GM23338 (cell line): ENCODE results near the gene NAT14.

Source experiments
- CREB1 ChIP-seq: fragments of 250-450 bp; sonication (Bioruptor Pico); IDR thresholded peaks from 2 replicates; pipeline ENCODE4 v1.5.0; 2020; ENCODE audit warnings: low read depth, mild to moderate bottlenecking, moderate library complexity
- EZH2 ChIP-seq: fragments of 200-600 bp; sonication (generic); IDR thresholded peaks from one replicate; pipeline ENCODE4 v1.8.0; 2017; ENCODE audit warnings: antibody characterized with exemption, mild to moderate bottlenecking, low read depth; ENCODE audit not compliant: unreplicated experiment
- EZH2phosphoT487 ChIP-seq: fragments of 200-600 bp; sonication (generic); IDR thresholded peaks from one replicate; pipeline ENCODE4 v1.8.1; 2018; ENCODE audit warnings: antibody characterized with exemption; ENCODE audit not compliant: unreplicated experiment
- JUNB ChIP-seq: IDR thresholded peaks from one replicate; pipeline ENCODE4 v1.6.1; 2016; ENCODE audit warnings: antibody characterized with exemption; ENCODE audit not compliant: unreplicated experiment
- NANOG ChIP-seq: IDR thresholded peaks from 2 replicates; pipeline ENCODE4 v1.6.1; 2016; ENCODE audit warnings: antibody characterized with exemption, borderline replicate concordance
- POLR2AphosphoS5 ChIP-seq: IDR thresholded peaks from 2 replicates; pipeline ENCODE4 v1.6.1; 2016; ENCODE audit warnings: antibody characterized with exemption, low read depth
- STAT1 ChIP-seq: IDR thresholded peaks from one replicate; pipeline ENCODE4 v1.6.1; 2016; ENCODE audit warnings: antibody characterized with exemption; ENCODE audit not compliant: unreplicated experiment
- ZNF114 ChIP-seq: fragments of 250-450 bp; sonication (Bioruptor Pico); IDR thresholded peaks from 2 replicates; pipeline ENCODE4 v1.5.0; 2020; ENCODE audit warnings: mild to moderate bottlenecking, moderate library complexity
- ZNF331 ChIP-seq: fragments of 250-450 bp; sonication (Bioruptor Pico); IDR thresholded peaks from 2 replicates; pipeline ENCODE4 v1.5.0; 2020; ENCODE audit warnings: low read depth, mild to moderate bottlenecking, moderate library complexity
- TF ChIP-seq, protein P1 (sequence below), 2 experiments: fragments of 200-600 bp in 1 of 2; sonication (generic) in 1 of 2; conservative IDR thresholded peaks; 2 replicates each; pipeline versions ENCODE4 v1.5.1 to v1.6.1; 2016 to 2017; ENCODE audit warnings: antibody characterized with exemption in 2 of 2, low read depth in 2 of 2, mild to moderate bottlenecking in 2 of 2, moderate library complexity in 1 of 2
- TF ChIP-seq, protein P2 (sequence below): IDR thresholded peaks from one replicate; pipeline ENCODE4 v1.6.1; 2018; ENCODE audit warnings: antibody characterized with exemption; ENCODE audit not compliant: unreplicated experiment
- TF ChIP-seq, protein P3 (sequence below): IDR thresholded peaks from 2 replicates; pipeline ENCODE4 v1.6.1; 2016; ENCODE audit warnings: antibody characterized with exemption

DNA sequence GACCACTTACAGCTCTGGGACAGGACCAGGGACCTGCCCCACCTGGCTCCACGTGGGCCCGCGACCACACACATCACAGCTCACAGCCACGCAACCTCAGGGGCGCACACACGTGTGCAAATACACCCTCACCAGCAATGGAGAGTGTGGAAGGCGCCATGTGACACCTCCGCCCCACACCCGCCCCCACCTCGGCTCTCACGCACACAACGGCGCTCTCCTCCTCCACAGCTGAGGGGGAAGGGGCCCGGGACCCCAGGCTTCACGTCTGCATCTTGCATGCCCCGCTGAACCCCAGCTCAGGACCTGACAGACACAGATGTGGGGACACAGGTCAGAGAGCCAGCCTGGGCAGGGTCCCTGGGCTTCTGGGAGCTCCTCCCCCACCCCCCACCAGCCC is 35.5 kb upstream of the NAT14 start:
- TF ChIP-seq, protein P1, sequence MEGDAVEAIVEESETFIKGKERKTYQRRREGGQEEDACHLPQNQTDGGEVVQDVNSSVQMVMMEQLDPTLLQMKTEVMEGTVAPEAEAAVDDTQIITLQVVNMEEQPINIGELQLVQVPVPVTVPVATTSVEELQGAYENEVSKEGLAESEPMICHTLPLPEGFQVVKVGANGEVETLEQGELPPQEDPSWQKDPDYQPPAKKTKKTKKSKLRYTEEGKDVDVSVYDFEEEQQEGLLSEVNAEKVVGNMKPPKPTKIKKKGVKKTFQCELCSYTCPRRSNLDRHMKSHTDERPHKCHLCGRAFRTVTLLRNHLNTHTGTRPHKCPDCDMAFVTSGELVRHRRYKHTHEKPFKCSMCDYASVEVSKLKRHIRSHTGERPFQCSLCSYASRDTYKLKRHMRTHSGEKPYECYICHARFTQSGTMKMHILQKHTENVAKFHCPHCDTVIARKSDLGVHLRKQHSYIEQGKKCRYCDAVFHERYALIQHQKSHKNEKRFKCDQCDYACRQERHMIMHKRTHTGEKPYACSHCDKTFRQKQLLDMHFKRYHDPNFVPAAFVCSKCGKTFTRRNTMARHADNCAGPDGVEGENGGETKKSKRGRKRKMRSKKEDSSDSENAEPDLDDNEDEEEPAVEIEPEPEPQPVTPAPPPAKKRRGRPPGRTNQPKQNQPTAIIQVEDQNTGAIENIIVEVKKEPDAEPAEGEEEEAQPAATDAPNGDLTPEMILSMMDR (conservative IDR thresholded peaks at IDR 0.05; ENCODE audit: low read depth in 2 of 2), result no peak
- TF ChIP-seq EZH2 (no peak), ZNF114 (CRISPR knock-in tag) (no peak), POLR2AphosphoS5 (no peak), JUNB (no peak), CREB1 (CRISPR knock-in tag) (no peak), STAT1 (no peak), ZNF331 (CRISPR knock-in tag) (no peak), NANOG (no peak), EZH2phosphoT487 (no peak)
- TF ChIP-seq, protein P2, sequence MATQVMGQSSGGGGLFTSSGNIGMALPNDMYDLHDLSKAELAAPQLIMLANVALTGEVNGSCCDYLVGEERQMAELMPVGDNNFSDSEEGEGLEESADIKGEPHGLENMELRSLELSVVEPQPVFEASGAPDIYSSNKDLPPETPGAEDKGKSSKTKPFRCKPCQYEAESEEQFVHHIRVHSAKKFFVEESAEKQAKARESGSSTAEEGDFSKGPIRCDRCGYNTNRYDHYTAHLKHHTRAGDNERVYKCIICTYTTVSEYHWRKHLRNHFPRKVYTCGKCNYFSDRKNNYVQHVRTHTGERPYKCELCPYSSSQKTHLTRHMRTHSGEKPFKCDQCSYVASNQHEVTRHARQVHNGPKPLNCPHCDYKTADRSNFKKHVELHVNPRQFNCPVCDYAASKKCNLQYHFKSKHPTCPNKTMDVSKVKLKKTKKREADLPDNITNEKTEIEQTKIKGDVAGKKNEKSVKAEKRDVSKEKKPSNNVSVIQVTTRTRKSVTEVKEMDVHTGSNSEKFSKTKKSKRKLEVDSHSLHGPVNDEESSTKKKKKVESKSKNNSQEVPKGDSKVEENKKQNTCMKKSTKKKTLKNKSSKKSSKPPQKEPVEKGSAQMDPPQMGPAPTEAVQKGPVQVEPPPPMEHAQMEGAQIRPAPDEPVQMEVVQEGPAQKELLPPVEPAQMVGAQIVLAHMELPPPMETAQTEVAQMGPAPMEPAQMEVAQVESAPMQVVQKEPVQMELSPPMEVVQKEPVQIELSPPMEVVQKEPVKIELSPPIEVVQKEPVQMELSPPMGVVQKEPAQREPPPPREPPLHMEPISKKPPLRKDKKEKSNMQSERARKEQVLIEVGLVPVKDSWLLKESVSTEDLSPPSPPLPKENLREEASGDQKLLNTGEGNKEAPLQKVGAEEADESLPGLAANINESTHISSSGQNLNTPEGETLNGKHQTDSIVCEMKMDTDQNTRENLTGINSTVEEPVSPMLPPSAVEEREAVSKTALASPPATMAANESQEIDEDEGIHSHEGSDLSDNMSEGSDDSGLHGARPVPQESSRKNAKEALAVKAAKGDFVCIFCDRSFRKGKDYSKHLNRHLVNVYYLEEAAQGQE, result no peak
- TF ChIP-seq, protein P3, sequence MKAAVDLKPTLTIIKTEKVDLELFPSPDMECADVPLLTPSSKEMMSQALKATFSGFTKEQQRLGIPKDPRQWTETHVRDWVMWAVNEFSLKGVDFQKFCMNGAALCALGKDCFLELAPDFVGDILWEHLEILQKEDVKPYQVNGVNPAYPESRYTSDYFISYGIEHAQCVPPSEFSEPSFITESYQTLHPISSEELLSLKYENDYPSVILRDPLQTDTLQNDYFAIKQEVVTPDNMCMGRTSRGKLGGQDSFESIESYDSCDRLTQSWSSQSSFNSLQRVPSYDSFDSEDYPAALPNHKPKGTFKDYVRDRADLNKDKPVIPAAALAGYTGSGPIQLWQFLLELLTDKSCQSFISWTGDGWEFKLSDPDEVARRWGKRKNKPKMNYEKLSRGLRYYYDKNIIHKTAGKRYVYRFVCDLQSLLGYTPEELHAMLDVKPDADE, result no peak
